HG03439 (cell line): ENCODE data around the gene DACH1.

Experiments used
- ATAC-seq: cut with Tn5 transposase; IDR thresholded peaks from one replicate; pipeline ENCODE4 v1.9.1; 2021; ENCODE audit warnings: mild to moderate bottlenecking, moderate library complexity; ENCODE audit not compliant: unreplicated experiment

Gene DACH1

DNA sequence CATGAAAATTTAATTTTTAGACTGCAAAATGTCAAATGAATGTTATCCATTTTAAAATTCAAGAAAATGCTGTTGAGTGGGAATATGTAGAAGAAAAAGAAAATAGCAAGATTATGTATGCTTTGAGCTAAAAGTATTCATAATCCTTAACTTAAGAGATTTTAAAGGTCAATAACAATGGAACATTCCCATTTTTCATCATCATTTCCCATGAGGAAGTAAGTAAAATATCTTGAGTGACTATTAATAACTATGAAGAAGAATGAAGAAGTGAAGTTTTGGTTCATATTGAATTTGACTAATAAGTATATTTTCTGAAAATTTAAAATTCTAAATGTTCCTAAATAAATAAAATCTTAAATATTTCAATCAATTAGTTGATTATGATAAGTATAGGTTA is 273.4 kb downstream of the DACH1 start:
- no peak for ATAC-seq

GRCh38 chr13:71591374-71591773 is 275.6 kb downstream of the DACH1 start:
- no peak for ATAC-seq

- no peak for ATAC-seq
These were observed 276.3 kb downstream of the DACH1 start for GRCh38 chr13:71590654-71591148.

DNA sequence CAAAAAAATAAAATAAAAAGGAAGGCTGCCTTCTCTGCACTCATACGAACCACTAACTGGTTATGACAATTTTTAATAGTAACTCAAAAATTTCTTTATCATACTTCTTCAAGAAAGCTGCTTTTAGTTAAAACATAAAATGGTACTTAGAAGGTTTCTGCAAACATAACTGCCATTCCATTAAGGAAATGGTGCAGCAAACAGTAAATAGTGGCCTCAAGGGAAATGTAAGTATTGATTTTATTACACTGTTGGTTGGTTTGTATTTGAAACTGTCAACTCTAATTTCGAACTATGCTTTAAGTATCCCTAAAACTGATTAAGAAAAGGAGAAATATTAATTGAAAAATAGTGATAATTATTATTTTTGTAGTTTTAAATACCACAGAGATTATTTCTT is 278.0 kb downstream of the DACH1 start:
- no peak for ATAC-seq

DNA sequence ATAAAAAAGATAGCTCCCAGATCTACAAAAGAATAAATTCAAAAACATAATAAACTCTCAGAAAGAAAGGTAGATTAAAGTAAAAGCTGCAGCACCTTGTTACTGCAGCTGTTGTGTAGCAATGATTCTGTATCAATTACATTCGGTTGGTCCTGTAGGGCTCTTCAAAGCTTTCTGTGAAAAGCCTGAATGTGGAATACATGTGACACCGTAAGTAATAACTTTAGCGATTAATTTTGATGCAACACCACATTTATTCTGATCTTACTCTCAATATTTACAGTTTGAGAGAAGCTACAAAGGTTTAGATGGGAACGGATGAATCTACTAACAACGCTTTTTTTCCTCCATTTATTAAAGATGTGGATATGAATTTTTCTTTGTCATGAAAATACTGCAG is 279.2 kb downstream of the DACH1 start:
- no peak for ATAC-seq

GRCh38 chr13:71587193-71587592 is 279.8 kb downstream of the DACH1 start:
- ATAC-seq = no peak

DNA sequence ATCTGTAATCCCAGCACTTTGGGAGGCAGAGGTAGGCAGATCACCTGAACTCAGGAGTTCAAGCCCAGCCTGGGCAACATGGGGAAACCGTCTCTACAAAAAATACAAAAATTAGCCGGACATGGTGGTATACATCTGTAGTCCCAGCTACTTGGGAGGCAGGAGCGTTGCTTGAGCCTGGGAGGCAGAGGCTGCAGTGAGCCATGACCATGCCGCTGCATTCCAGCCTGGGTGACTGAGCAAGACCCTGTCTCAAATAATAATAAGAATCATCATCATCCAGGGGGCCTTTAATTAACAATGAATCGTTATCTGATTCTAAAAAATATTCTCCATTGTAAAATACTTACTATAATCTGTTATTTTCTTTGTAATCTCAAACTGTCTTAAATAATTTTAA is 283.4 kb downstream of the DACH1 start:
- no peak for ATAC-seq

- no peak for ATAC-seq
These were observed 286.4 kb downstream of the DACH1 start for GRCh38 chr13:71580614-71581013.

DNA sequence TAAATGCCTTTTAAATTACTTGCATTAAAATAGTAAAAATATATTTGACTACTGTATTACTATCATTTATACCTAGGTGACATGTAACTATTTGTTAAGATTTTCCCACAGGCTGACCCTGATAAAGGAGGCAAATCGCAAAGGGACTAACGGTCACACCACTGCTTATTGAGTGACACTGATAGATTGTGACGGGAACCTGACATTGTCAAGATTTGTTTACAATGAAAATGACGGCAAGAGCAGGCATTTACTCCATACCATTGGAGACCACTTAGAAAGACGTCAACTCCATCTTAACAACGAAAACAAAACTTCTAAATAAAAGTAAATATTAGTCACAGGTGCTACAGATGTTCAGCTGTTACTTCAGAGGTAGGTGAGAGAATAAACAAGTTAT is 289.0 kb downstream of the DACH1 start:
- no peak for ATAC-seq

DNA sequence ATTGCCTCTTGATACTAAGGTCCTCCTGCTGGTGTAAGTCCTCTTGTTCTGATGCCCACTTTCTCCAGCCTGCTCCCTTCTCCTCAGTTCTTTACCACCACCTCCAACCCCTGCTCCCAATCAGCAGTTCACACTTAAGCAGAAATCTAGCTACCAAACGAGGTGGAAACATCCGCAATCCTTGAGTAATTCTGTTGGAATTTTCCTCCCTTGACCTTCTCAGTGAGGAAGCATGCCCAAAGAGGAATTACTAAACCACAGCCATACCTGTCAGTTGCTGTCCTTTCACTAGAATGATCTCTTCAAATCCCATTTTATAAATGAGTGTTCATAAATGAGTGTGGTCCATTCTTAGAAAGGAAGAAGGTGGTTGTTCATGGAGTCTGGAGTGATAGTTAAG is 289.9 kb downstream of the DACH1 start:
- ATAC-seq = no peak

DNA sequence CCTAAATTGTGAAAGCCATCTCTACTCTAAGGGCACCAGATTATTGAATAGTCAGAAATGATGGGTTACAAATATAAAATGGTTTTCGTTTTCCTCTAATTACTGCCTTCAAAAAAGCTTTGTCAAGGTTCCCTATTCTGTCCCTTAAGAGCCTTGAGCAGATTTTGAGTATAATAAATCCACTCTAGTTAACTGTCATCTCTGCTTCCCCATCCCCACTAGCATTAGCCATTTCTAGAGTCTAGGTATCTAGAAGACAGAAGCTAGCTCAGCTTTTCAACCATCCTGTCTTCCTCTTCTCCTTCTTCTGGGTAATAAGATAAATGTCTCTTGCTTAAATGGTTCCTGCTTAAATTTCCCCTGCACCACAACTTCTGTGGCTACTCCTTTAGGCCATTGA is 290.4 kb downstream of the DACH1 start:
- ATAC-seq = no peak

- ATAC-seq = no peak
These were observed 320.1 kb downstream of the DACH1 start for GRCh38 chr13:71546881-71547280.

GRCh38 chr13:71540098-71540497 is 326.9 kb downstream of the DACH1 start:
- ATAC-seq = no peak

GRCh38 chr13:71536201-71536600 is 330.8 kb downstream of the DACH1 start:
- no peak for ATAC-seq

- no peak for ATAC-seq
These were observed 342.2 kb downstream of the DACH1 start for GRCh38 chr13:71524613-71525304.

- ATAC-seq = no peak
These were observed 342.8 kb downstream of the DACH1 start for GRCh38 chr13:71524245-71524612.

GRCh38 chr13:71522941-71523526 is 344.0 kb downstream of the DACH1 start:
- no peak for ATAC-seq

DNA sequence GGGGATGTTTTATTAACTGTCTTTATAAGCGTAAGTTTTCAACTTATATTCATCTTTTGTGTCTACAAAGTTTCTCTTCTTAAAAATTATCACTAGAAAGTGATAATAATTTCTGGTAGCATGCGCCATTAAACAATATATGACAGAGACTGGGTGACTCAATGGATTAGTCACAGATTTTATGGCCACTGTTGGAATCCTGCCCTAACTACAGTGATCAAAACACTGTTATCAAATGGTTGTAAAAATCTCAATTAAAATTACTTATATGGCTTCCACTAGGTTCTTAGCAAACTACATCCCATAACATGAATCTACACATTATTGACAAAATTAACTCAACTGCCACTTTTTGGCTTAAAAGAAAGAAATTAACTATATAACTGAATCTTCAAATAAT is 350.0 kb downstream of the DACH1 start:
- no peak for ATAC-seq

- no peak for ATAC-seq
These were observed 350.5 kb downstream of the DACH1 start for GRCh38 chr13:71516521-71516920.

DNA sequence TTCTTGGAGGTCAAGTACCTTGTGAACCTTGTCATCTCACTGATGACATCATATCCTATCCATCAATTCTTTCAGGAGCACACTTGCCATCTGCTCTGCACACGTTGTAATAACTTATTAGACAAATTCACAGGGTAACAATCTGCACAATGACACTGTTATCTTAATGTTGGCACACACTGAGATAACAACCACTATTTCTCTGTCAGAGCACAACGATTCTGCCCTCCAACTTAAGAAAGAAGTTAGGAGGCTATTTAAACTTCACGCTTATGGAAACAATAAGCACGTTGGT is 351.3 kb downstream of the DACH1 start:
- no peak for ATAC-seq

- ATAC-seq = no peak
These were observed 351.9 kb downstream of the DACH1 start for GRCh38 chr13:71514900-71515743.

DNA sequence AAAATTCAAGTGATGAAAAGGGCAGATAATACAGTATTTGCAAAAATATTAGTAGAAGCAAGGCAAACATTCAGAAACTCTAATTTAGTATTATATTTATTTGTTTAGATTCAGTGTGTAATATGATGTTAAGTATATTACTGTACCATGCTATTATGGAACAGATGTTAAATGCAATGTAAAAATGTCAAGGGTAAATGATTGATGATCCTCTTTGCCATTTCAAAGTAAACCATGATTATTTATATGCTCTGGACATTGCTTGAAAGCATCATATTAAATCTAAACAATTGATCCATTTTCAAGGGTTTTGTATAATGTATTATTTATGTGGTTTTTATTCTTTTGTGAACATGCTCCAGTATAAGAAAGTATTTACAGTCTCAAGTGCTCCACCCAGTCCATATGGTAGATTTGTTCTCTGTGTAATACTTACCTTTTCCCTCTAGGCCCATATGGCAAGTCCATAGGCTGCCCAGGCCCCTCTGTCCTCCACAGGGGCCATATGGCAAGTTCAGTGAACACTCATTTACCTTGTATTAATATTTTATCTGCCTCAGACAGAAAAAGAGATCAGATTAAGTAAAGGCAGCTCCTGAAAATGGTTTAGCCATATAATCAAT is 353.5 kb downstream of the DACH1 start:
- ATAC-seq = no peak
